Measurements from ENCODE around the gene NR6A1.
A peak's percentile ranks its signal among the peaks of the same experiment; 100 is the strongest.
"Not testable (repeated sequence)": the region's sequence is repeated elsewhere in the genome, so short reads cannot be mapped to it uniquely, and the experiment has no call there.

NR6A1 gene

GRCh38 chr9:124758061-124758460 is 13.1 kb downstream of the NR6A1 start:
- no peak for DNase-seq

- DNase-seq: no peak
These were observed 13.5 kb downstream of the NR6A1 start for GRCh38 chr9:124757616-124758015.

GRCh38 chr9:124756011-124756410 is 15.1 kb downstream of the NR6A1 start:
- no peak for DNase-seq

- no peak for DNase-seq
These were observed 16.1 kb downstream of the NR6A1 start for GRCh38 chr9:124755061-124755460.

- no peak for DNase-seq
These were observed 16.8 kb downstream of the NR6A1 start for GRCh38 chr9:124754289-124754688.

- no peak for DNase-seq
These were observed 18.1 kb downstream of the NR6A1 start for GRCh38 chr9:124752967-124753366.

- no peak for DNase-seq
These were observed 21.3 kb downstream of the NR6A1 start for GRCh38 chr9:124749781-124750180.

- DNase-seq: no peak
These were observed 21.8 kb downstream of the NR6A1 start for GRCh38 chr9:124749284-124749683.

- DNase-seq: no peak
These were observed 24.0 kb downstream of the NR6A1 start for GRCh38 chr9:124747065-124747464.

- DNase-seq: no peak
These were observed 27.3 kb downstream of the NR6A1 start for GRCh38 chr9:124743686-124744348.

- no peak for DNase-seq
These were observed 28.2 kb downstream of the NR6A1 start for GRCh38 chr9:124742940-124743339.

- DNase-seq: no peak
These were observed 29.4 kb downstream of the NR6A1 start for GRCh38 chr9:124741662-124742061.

- DNase-seq: no peak
These were observed 30.0 kb downstream of the NR6A1 start for GRCh38 chr9:124741149-124741548.

GRCh38 chr9:124739360-124739759 is 31.8 kb downstream of the NR6A1 start:
- no peak for DNase-seq

- DNase-seq: not testable (repeated sequence)
These were observed 33.0 kb downstream of the NR6A1 start for GRCh38 chr9:124738075-124738474.

GRCh38 chr9:124735121-124735520 is 36.0 kb downstream of the NR6A1 start:
- no peak for DNase-seq

GRCh38 chr9:124734741-124735083 is 36.4 kb downstream of the NR6A1 start:
- DNase-seq: not testable (repeated sequence)

- DNase-seq: peak; percentile 73
These were observed 37.0 kb downstream of the NR6A1 start for GRCh38 chr9:124733964-124734740.

- DNase-seq: no peak
These were observed 40.3 kb downstream of the NR6A1 start for GRCh38 chr9:124730772-124731171.

- no peak for DNase-seq
These were observed 44.2 kb downstream of the NR6A1 start for GRCh38 chr9:124726886-124727285.

- no peak for DNase-seq
These were observed 46.1 kb downstream of the NR6A1 start for GRCh38 chr9:124725068-124725452.

- no peak for DNase-seq
These were observed 46.6 kb downstream of the NR6A1 start for GRCh38 chr9:124724415-124725067.

- no peak for DNase-seq
These were observed 47.8 kb downstream of the NR6A1 start for GRCh38 chr9:124723352-124723751.
